ENCODE data around the gene SRRM3.

DNA sequence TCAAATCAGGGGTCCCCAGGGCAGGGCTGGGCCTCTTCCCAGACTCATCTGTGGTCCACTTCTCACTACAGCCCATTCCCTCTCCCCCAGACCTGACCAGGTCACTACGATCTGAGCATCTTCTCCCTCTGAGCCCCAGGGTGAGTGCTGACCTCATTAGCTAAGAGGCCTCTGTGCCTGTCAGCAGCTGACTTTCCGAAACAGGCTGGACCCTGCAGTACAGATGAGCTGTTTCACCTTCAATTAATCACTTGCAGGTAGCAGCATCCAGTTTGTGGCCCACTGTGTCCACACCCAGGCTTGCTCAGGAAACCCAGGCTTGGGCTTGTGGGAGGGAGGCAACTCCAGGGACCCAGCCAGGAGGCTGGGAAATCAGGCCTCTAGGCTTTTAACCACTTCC, 24.3 kb downstream of the SRRM3 start:
- TF ChIP-seq, protein P1, sequence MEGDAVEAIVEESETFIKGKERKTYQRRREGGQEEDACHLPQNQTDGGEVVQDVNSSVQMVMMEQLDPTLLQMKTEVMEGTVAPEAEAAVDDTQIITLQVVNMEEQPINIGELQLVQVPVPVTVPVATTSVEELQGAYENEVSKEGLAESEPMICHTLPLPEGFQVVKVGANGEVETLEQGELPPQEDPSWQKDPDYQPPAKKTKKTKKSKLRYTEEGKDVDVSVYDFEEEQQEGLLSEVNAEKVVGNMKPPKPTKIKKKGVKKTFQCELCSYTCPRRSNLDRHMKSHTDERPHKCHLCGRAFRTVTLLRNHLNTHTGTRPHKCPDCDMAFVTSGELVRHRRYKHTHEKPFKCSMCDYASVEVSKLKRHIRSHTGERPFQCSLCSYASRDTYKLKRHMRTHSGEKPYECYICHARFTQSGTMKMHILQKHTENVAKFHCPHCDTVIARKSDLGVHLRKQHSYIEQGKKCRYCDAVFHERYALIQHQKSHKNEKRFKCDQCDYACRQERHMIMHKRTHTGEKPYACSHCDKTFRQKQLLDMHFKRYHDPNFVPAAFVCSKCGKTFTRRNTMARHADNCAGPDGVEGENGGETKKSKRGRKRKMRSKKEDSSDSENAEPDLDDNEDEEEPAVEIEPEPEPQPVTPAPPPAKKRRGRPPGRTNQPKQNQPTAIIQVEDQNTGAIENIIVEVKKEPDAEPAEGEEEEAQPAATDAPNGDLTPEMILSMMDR (IDR thresholded peaks at IDR 0.05), result no peak
- TF ChIP-seq RFX5 (IDR thresholded peaks at IDR 0.05; ENCODE audit: low read length), result no peak
- TF ChIP-seq RCOR1 (IDR thresholded peaks at IDR 0.05; ENCODE audit: low read length), result no peak
- no peak for TF ChIP-seq NFIC (IDR thresholded peaks at IDR 0.05; ENCODE audit: borderline replicate concordance)
- TF ChIP-seq EZH2phosphoT487 (IDR thresholded peaks at IDR 0.05; ENCODE audit: borderline replicate concordance, low read depth), result no peak
- TF ChIP-seq TAF1 (IDR thresholded peaks at IDR 0.05; ENCODE audit: borderline replicate concordance, low read depth, low read length), result no peak
- no peak for TF ChIP-seq EP300 (IDR thresholded peaks at IDR 0.05; ENCODE audit: borderline replicate concordance in 1 of 2, low read depth in 1 of 2, low read length in 1 of 2)
- TF ChIP-seq FOXM1 (IDR thresholded peaks at IDR 0.05; ENCODE audit: low read depth), result no peak
- TF ChIP-seq, protein P2, sequence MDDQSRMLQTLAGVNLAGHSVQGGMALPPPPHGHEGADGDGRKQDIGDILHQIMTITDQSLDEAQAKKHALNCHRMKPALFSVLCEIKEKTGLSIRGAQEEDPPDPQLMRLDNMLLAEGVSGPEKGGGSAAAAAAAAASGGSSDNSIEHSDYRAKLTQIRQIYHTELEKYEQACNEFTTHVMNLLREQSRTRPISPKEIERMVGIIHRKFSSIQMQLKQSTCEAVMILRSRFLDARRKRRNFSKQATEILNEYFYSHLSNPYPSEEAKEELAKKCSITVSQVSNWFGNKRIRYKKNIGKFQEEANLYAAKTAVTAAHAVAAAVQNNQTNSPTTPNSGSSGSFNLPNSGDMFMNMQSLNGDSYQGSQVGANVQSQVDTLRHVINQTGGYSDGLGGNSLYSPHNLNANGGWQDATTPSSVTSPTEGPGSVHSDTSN (IDR thresholded peaks at IDR 0.05), result no peak
- TF ChIP-seq POLR2AphosphoS5 (IDR thresholded peaks at IDR 0.05; ENCODE audit: low read depth, low read length), result no peak
- TF ChIP-seq, protein P3, sequence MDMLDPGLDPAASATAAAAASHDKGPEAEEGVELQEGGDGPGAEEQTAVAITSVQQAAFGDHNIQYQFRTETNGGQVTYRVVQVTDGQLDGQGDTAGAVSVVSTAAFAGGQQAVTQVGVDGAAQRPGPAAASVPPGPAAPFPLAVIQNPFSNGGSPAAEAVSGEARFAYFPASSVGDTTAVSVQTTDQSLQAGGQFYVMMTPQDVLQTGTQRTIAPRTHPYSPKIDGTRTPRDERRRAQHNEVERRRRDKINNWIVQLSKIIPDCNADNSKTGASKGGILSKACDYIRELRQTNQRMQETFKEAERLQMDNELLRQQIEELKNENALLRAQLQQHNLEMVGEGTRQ (IDR thresholded peaks at IDR 0.05; ENCODE audit: borderline replicate concordance, low read depth, low read length), result no peak
- no peak for TF ChIP-seq ELF1 (IDR thresholded peaks at IDR 0.05)
